NCI-H446 treated with DMSO at 0.1 percent for 48 hours (cell line): ENCODE measurements around the gene TSPAN32.
"Not testable (repeated sequence)": the region's sequence is repeated elsewhere in the genome, so short reads cannot be mapped to it uniquely, and the experiment has no call there.

Experiments
- DNase-seq: peaks from one replicate; lab custom pipeline; 2025; lab: John Stamatoyannopoulos, UW

TSPAN32 gene

DNA sequence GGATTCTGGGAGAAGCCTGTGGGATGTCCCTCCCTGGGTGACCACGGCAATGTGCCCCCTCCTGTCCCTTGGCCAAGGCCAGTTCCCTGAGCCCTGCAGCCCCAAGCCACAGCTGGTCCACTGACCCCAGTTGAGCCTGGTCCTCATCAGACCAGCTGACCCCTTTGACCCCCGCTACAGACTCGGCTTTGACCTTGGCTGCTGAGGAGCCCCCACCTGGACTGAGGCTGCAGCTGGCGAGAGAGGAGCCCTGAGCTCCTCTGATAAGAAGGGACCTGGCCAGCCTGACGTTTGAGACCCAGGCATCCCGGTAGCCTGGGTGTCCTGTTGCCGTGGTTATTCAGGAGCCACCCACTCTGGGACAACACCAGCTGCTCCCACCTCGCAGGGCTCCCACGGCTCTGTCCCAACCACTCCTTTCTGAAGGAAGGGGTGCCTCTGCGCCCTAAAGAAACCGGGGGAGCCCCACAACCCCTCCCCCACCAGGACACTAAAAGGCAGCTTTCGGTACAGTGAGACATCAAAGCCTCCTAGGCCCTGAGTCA is 34.4 kb upstream of the TSPAN32 start:
- no peak for DNase-seq

DNA sequence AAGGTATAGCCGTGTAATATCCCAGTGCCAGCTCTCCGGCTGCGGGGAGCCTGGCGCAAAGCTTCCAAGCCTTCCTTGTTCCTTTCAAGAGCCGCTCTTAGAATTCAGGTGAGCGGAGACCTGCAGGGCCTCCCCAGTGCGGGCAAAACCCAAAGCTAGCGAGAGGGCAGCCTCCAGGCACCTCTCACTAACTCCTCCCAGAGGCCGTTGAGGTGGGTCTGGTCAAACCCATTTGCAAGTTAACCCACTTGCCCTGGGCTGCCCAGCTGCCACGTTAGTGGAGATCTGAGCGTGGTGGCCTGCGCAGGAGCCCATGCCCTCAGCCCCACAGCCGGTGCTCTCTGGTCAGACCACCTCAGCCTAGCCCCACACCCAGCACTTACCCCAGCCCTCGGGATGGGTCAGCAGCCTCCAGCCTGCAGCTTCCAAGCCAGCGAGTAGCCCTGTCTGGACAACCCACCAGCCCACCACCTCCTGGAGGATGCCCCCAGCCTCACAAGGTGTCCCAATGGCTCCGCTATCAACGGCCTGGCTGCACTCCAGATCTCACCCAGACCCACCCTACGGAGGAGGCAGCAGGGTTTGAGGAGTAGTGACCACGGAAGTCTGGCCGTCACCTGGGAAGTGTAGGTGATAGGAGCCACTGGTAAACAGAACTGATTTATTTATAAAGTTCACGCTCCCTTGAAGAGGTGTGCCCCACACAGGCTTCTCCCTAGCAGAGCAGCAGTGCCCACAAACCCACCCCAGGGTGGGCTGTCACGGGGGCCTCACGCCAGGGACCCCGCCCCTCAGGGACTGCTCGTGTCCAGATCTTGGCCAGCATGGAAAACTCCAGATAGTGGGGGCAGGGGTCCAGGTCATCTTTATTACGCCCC is 33.7 kb upstream of the TSPAN32 start:
- no peak for DNase-seq

DNA sequence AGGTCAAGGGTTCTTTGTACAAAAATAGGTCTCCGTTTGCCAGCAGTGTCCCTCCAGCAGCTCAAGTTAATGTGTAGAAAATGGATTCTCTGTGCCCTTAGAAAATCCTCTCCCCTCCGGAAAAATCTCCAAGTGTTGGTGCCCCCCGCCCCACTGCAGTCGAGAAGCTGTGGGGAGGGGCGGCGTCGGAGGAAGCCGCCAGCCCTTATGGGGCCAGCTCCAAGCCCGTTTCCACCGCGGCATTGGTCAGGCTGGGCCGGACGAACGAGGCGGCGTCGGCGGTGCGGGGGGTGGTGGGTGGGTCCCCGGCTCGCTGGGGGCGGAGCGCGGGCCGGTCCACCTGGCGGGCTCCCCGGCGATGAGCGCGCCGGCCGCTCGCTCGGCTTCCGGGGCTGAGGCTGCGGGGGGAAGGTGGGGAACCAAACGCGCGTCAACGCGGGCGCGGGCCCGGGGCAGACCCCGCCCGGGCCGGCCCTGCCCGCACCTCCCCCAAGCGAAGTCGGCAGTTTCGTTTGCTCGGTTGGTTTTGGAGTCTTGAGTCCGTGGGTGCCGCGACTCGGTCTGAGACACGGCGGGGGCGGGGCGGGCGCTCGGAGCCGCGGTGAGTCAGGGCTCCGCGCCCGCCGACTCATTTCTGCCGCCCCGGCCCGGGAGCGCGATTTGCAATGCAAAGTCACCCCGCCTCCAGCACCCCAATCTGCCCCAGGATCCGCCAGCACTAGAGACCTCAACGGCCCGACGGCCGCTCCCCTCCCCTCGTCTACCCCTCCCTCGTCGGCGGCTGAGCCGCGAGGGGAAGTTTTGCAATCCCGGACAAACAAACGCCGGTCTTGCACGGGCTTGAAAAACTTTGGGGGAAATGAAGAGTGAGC is 32.8 kb upstream of the TSPAN32 start:
- DNase-seq = no peak

DNA sequence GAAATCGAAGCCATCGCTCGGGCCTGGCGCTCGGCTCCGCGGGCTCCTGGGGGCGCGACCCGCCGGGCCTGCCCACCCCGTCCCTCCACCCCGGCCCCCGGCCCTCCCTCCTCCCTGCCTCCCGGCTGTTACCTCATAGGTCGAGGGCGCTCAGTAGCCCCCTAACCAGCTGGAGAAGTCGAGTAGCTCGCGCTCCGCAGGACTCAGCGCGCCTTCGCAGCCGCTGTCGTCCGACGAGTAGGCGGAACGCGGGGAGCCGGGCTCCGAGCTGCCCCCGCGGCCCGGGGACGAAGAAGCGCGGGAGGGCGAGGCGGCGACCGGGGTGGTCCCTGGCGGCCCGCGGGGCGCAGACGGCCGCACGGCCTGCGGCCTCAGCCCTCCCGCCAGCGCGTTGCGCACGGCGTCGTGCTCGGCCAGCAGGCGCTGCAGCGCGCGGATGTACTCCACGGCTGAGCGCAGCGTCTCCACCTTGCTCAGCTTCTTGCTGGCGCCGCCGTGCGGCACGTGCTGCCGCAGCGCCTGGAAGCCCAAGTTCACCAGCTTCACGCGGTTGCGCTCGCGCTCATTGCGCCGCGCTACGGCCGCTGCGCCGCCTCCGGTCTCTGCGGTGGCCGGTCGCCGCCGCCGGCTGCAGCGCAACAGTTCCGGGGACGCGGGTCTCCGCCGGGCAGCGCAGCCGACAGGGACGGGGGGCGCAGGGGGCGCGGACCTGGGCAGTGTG is 32.1 kb upstream of the TSPAN32 start:
- DNase-seq = no peak

- DNase-seq = no peak
Measured at GRCh38 chr11:2270322-2271076, 31.3 kb upstream of the TSPAN32 start, which contains the start of gene ASCL2. Gene ASCL2, minus strand, starts transcription at chr11:2270588. Its CDS starts 256 bp downstream, at chr11:2270332.

- DNase-seq = no peak
Measured at GRCh38 chr11:2271077-2271326, 30.8 kb upstream of the TSPAN32 start.

- DNase-seq = no peak
Measured at GRCh38 chr11:2271327-2272227, 30.2 kb upstream of the TSPAN32 start.

- no peak for DNase-seq
Measured at GRCh38 chr11:2272228-2272945, 29.4 kb upstream of the TSPAN32 start.

DNA sequence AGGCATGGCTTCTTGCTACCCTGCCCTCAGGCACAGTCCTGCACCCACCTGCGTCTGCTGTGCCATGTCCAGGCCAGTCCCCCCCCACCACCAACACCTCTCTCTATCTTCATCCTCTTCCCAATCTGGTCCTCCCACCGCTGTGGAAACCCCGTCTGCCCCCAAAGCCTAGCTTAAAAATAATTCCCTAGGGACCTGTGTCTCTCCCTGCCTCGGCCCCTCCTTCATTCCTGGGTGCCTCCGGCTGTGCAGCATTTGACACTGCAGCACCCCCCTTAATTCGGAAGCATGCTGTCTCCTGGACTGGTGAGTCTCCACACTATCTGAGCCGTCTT is 28.9 kb upstream of the TSPAN32 start:
- DNase-seq = no peak

DNA sequence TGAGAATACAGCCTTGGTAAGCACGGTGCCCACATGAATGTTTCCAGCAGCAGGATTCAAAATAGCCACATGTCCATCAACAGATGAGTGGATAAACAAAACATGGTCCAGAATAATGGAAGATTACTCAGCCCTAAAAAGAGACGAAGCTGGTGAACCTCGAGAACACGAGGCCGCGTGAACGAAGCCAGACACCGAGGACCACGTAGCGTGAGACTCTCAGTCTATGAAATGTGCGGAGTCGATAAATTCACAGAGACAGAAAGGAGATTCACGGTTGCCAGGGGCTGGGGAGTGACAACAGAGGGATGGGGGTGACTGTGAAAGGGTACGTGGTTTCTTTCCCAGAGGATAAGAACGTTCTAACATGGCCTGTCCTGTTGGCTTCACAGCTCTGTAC is 28.5 kb upstream of the TSPAN32 start:
- DNase-seq = no peak

DNA sequence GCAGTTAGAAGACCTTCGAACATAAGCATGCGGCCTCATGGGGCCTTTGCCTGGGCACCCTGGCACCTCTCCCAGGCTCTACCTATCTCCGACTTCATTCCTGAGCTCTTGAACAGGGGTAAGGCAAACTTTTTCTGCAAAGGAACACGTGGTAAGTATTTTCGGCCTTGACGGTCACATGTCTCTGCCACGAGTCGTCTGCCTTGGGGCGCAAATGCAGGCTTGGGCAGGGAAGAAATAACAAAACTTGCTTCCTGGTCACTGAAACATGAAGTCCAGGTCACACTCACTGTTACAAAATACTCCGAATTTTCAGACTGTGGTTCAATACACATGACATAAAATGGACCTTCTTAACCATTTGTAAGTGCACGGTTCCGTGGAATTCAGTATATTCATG is 28.0 kb upstream of the TSPAN32 start:
- DNase-seq = no peak

GRCh38 chr11:2275334-2276279 is 26.2 kb upstream of the TSPAN32 start:
- DNase-seq = no peak

GRCh38 chr11:2276280-2277007 is 25.4 kb upstream of the TSPAN32 start:
- DNase-seq = no peak

DNA sequence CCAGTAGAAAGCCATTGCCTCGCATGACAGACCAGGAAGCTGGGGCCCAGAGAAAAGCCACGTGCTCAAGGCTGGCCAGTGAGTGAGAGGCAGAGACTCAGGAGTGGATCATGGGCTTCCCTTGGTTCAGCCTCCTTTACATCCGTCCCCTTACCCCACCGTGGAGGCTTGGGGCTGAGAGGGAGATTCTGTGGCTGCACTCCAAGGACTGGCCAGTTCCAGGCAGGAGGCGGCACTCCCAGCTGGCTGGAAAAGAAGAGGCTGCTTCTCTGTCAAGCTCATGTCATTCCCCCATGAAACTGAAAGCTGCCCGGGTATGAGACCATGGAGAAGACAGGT is 24.8 kb upstream of the TSPAN32 start:
- DNase-seq = no peak

DNA sequence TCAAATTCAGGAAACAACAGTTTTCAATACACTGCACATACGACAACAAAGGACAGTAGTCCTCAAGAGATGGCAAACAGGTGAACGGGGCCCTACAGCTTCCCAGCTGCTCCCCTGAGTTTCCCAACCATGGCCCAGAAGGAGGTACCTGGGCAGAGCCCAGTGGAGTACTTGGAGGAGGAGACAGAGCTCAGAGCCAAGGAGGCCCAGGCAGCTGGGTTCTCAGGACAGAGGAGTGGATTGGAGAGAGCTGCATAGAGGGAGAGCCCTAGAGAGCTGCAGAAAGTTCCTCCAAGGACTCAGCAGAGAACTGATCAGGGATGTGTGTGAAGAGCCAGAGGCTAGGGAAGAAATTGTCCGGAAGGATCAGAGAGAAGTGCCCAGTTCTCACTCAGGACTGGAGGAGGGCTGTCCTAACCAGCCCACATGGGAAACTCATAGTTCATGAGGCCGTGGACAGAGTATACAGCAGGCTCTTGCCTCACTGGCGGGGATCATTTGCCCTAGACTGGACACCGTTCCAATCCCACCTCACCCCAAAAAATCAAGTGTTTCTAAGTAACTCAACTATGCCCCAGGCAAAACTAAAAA is 23.8 kb upstream of the TSPAN32 start:
- no peak for DNase-seq

GRCh38 chr11:2280208-2280607 is 21.6 kb upstream of the TSPAN32 start:
- DNase-seq = no peak

DNA sequence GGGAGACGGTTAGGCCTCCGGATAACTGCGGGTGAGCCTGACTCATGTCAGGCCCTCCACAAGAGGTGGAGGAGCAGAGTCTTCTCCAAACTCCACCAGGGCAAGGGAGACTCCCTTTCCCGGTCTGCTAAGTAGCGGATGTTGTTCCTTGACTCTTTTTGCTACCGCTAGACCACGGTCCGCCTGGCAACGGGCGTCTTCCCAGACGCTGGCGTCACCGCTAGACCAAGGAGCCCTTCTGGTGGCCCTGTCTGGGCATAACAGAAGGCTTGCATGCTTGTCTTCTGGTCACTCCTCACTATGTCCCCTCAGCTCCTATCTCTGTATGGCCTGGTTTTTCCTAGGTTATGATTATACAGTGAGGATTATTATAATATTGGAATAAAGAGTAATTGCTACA is 15.5 kb upstream of the TSPAN32 start:
- DNase-seq = not testable (repeated sequence)

- DNase-seq = no peak
Measured at GRCh38 chr11:2287091-2287490, 14.7 kb upstream of the TSPAN32 start.
